Activated CD4-positive, alpha-beta T cell treated with anti-CD3 and anti-CD28 coated beads, Interleukin-2, amount 50 U/mL, for 48 hours (primary cell): ENCODE results near the gene DAB2IP.
"Not testable (repeated sequence)": the region's sequence is repeated elsewhere in the genome, so short reads cannot be mapped to it uniquely, and the experiment has no call there.

Experiments used
- DNase-seq, 2 experiments: peaks; one replicate each; pipeline ENCODE4 v3.0.0-alpha.2; 2020

DAB2IP gene

GRCh38 chr9:121651295-121652020 lies at the start of gene DAB2IP:
Gene DAB2IP, plus strand, starts transcription at chr9:121651634. Its CDS starts 142 bp downstream, at chr9:121651776.
- DNase-seq: no peak

GRCh38 chr9:121603028-121603427 lies 48.4 kb upstream of the DAB2IP start:
- DNase-seq: no peak

- no peak for DNase-seq
These were observed 47.2 kb upstream of the DAB2IP start for GRCh38 chr9:121604242-121604641.

- no peak for DNase-seq
These were observed 46.8 kb upstream of the DAB2IP start for GRCh38 chr9:121604654-121605053.

- DNase-seq: no peak
These were observed 43.8 kb upstream of the DAB2IP start for GRCh38 chr9:121607434-121608167.

GRCh38 chr9:121608168-121608853 lies 43.1 kb upstream of the DAB2IP start:
- no peak for DNase-seq

GRCh38 chr9:121609822-121610637 lies 41.4 kb upstream of the DAB2IP start:
- no peak for DNase-seq

GRCh38 chr9:121610638-121610953 lies 40.8 kb upstream of the DAB2IP start:
- DNase-seq: no peak

GRCh38 chr9:121612511-121612998 lies 38.9 kb upstream of the DAB2IP start:
- DNase-seq: no peak

- DNase-seq: no peak
These were observed 38.3 kb upstream of the DAB2IP start for GRCh38 chr9:121613009-121613752.

- no peak for DNase-seq
These were observed 35.2 kb upstream of the DAB2IP start for GRCh38 chr9:121616123-121616755.

- no peak for DNase-seq
These were observed 32.9 kb upstream of the DAB2IP start for GRCh38 chr9:121618504-121618903.

GRCh38 chr9:121618910-121619309 lies 32.5 kb upstream of the DAB2IP start:
- not testable (repeated sequence) for DNase-seq

GRCh38 chr9:121619545-121620324 lies 31.7 kb upstream of the DAB2IP start:
- no peak for DNase-seq

- DNase-seq: no peak
These were observed 31.1 kb upstream of the DAB2IP start for GRCh38 chr9:121620325-121620673.

- DNase-seq: no peak
These were observed 30.5 kb upstream of the DAB2IP start for GRCh38 chr9:121620777-121621449.

GRCh38 chr9:121622387-121623203 lies 28.8 kb upstream of the DAB2IP start:
- no peak for DNase-seq

GRCh38 chr9:121623430-121623829 lies 28.0 kb upstream of the DAB2IP start:
- not testable (repeated sequence) for DNase-seq

- no peak for DNase-seq
These were observed 25.8 kb upstream of the DAB2IP start for GRCh38 chr9:121625590-121625989.
